ENCODE measurements around the gene COPB1.
"Not testable (repeated sequence)": the region's sequence is repeated elsewhere in the genome, so short reads cannot be mapped to it uniquely, and the experiment has no call there.

The COPB1 gene

DNA sequence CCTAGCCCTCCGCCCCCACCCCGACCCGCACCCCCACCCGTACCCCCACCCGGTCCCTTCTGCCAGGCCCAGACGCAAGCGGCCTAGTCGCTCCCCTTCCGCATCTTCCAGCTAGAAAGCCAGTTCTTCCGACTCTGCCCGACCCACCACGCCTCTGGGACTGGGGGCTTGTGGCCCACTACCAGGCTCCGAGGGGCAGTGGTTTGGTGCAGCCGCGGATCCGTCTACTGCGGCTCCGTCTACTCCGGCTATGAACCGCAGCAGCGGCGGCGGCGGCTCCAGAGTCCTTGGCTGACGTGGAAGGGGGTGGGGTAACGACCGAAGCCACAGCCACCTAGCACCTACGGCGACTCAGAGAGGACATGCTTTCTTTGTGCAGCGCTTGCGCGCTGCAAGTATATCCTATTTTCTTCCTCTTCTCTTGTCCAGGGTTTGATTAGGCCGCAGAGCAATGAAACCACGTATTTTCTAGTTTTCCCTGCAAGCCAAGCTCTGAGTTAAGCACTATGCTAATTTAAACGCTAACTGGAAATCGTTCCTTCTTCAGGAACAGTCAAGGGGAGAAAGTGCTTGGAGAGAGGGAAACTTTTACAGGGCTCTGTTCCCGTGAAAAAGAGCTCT is at the start of gene COPB1:
Gene COPB1 (minus strand): TSS at position 252 of the 621 bp plus-strand sequence. CDS start 883 bp downstream, outside the sequence.
- peaks cover 49% of the 10 kb centered on the region for H3K4me1 Mint-ChIP-seq
- ATAC-seq (replicated peaks; ENCODE audit: extremely low read depth, poor library complexity, severe bottlenecking) (peak; percentile 95), DNase-seq (ENCODE audit: low spot score in 2 of 2) (peak; percentile 85 to 90)
- H3K27me3 Mint-ChIP-seq: no peaks in the 10 kb centered on the region
- peak within 1 kb of the TSS; percentile 99 for H3K27ac Mint-ChIP-seq (ENCODE audit: low read depth)
- H3K4me3 Mint-ChIP-seq: peak within 1 kb of the TSS; percentile 95
- H3K36me3 Mint-ChIP-seq (ENCODE audit: insufficient read depth): peaks cover 57% of the 10 kb centered on the region
- H3K9me3 Mint-ChIP-seq: no peaks in the 10 kb centered on the region

DNA sequence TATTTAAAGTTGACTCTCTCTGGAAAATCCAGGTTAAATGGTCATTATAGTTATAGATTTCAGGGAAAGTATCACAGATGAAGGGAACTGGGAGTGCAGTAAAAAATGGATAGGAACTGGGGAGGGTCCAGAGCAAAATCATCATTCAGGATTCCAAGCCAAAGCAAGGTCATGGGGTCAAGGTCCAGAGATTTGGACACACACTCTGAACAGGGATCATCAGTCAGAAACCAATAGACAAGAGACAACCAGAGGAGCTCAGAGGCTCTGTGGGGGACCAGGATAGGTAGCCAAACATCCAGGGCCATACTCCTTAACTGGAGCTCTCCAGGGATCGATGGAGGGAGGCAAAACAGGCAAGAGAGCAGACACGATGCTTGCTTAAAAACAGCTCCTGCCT is 47.8 kb upstream of the COPB1 start:
- no peak overlapping the region for H3K27ac Mint-ChIP-seq (ENCODE audit: low read depth)

DNA sequence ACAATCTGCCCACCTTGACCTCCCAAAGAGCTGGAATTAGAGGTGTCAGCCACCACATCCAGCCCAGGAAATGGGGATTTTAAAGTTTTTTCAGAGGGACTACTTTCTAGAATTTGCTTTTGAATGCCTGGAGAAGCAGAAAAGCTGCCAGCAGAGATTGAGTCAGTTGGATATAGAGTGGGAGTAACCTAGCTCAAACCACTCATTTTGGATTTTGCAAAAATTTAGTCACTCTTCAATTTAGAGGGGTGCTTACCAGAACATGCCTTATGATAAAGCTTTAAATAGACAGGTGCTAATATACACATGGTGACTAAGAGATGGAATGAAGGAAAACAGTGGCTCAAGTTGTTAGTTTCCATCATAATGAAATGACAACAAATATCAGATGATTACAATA is 47.1 kb upstream of the COPB1 start:
- no peak overlapping the region for H3K27ac Mint-ChIP-seq (ENCODE audit: low read depth)
- ATAC-seq (replicated peaks; ENCODE audit: extremely low read depth, poor library complexity, severe bottlenecking) (no peak), DNase-seq (ENCODE audit: low spot score in 2 of 2) (no peak)
- H3K36me3 Mint-ChIP-seq (ENCODE audit: insufficient read depth): no peaks in the 10 kb centered on the region
- no peaks in the 10 kb centered on the region for H3K9me3 Mint-ChIP-seq
- no peak overlapping the region for H3K4me3 Mint-ChIP-seq
- peaks cover 19% of the 10 kb centered on the region for H3K4me1 Mint-ChIP-seq
- H3K27me3 Mint-ChIP-seq: no peaks in the 10 kb centered on the region

More for the DNA sequence above, 47.8 kb upstream of the COPB1 start:
- no peak for DNase-seq (ENCODE audit: low spot score in 2 of 2)
- Mint-ChIP-seq H3K4me1 (peaks cover 19% of the 10 kb centered on the region), H3K9me3 (no peaks in the 10 kb centered on the region), H3K4me3 (no peak overlapping the region), H3K36me3 (ENCODE audit: insufficient read depth) (no peaks in the 10 kb centered on the region), H3K27me3 (no peaks in the 10 kb centered on the region)
- ATAC-seq (replicated peaks; ENCODE audit: extremely low read depth, poor library complexity, severe bottlenecking): no peak

GRCh38 chr11:14544611-14545010 is 45.0 kb upstream of the COPB1 start:
- ATAC-seq (replicated peaks; ENCODE audit: extremely low read depth, poor library complexity, severe bottlenecking) (peak; percentile 58), DNase-seq (ENCODE audit: low spot score in 2 of 2) (no peak)
- H3K4me3 Mint-ChIP-seq: no peak overlapping the region

DNA sequence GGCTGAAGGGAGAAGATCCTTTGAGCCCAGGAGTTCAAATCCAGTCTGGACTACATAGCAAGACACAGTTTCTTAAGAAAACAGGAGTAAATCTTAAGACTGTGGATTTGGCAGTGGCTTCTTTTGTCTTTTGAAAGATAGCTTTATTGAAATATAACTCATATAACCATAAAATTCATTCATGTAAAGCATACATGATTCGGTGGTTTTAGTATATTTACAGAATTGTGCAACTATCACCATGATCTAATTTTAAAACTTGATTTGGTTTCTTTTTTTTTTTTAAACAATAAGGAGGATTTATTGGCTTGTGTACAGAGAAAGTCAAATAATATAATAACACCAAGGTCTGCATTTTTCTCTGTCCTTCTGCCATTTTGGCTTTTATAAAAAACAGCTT is 43.6 kb upstream of the COPB1 start:
- ATAC-seq (replicated peaks; ENCODE audit: extremely low read depth, poor library complexity, severe bottlenecking) (no peak), DNase-seq (ENCODE audit: low spot score in 2 of 2) (no peak)
- Mint-ChIP-seq H3K4me3 (no peak overlapping the region), H3K9me3 (no peaks in the 10 kb centered on the region), H3K27ac (ENCODE audit: low read depth) (no peak overlapping the region), H3K4me1 (peaks cover 25% of the 10 kb centered on the region), H3K27me3 (no peaks in the 10 kb centered on the region), H3K36me3 (ENCODE audit: insufficient read depth) (no peaks in the 10 kb centered on the region)

More at GRCh38 chr11:14544611-14545010, 45.0 kb upstream of the COPB1 start:
- Mint-ChIP-seq H3K4me1 (peaks cover 25% of the 10 kb centered on the region), H3K27ac (ENCODE audit: low read depth) (no peak overlapping the region), H3K27me3 (no peaks in the 10 kb centered on the region), H3K9me3 (no peaks in the 10 kb centered on the region), H3K36me3 (ENCODE audit: insufficient read depth) (no peaks in the 10 kb centered on the region)

DNA sequence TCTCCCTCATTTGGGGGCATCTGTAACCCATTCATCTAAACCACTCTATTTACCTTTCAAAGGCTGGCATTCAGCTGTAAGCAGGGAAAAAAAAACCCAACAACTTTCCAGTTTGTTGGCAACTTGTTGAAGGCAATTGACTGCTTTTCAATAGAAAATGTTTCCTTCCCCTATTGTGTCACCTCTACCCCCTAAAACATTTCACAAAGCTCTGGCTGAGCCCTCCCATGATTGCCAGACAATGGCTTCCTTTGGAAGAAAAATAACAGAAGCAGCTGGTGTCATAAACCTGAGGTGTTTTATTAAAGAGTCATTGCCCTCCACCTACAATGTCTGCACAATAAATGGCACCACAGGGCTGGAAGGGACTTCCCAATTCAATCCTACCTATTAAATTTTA is 42.7 kb upstream of the COPB1 start:
- no peaks in the 10 kb centered on the region for H3K27me3 Mint-ChIP-seq
- H3K27ac Mint-ChIP-seq (ENCODE audit: low read depth): no peak overlapping the region
- peaks cover 20% of the 10 kb centered on the region for H3K4me1 Mint-ChIP-seq
- DNase-seq (ENCODE audit: low spot score in 2 of 2) (no peak), ATAC-seq (replicated peaks; ENCODE audit: extremely low read depth, poor library complexity, severe bottlenecking) (no peak)
- H3K4me3 Mint-ChIP-seq: no peak overlapping the region
- no peaks in the 10 kb centered on the region for H3K36me3 Mint-ChIP-seq (ENCODE audit: insufficient read depth)
- H3K9me3 Mint-ChIP-seq: no peaks in the 10 kb centered on the region

GRCh38 chr11:14541192-14541947 is 41.8 kb upstream of the COPB1 start:
- no peak overlapping the region for H3K27ac Mint-ChIP-seq (ENCODE audit: low read depth)
- no peaks in the 10 kb centered on the region for H3K9me3 Mint-ChIP-seq
- H3K4me3 Mint-ChIP-seq: no peak overlapping the region
- no peak for ATAC-seq (replicated peaks; ENCODE audit: extremely low read depth, poor library complexity, severe bottlenecking)
- peaks cover 17% of the 10 kb centered on the region for H3K4me1 Mint-ChIP-seq
- H3K27me3 Mint-ChIP-seq: no peaks in the 10 kb centered on the region
- H3K36me3 Mint-ChIP-seq (ENCODE audit: insufficient read depth): peaks cover 1% of the 10 kb centered on the region
- no peak for DNase-seq (ENCODE audit: low spot score in 2 of 2)

DNA sequence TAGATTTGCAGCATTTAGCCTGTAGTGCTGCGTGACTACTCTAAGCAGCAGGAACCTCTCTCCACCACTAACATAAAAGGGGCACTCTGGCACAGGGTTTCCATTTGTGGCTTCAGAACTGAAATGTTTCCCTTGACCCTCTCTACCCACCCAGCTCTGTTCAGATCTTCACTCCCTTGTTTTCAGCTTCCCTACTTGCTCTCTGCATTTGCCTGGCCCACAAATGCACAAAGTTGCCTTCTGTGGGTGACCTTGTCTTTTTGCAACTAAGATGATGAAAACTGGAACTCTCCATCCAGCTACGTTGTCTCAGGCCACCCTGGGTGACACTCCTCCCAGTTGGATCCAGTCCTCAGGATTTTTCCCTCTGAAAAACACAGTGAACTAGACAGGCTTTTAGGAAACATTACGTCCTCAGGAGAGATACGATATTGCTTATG is 40.4 kb upstream of the COPB1 start:
- Mint-ChIP-seq H3K4me3 (no peak overlapping the region), H3K9me3 (no peaks in the 10 kb centered on the region), H3K27me3 (no peaks in the 10 kb centered on the region), H3K36me3 (ENCODE audit: insufficient read depth) (peaks cover 1% of the 10 kb centered on the region), H3K4me1 (peaks cover 11% of the 10 kb centered on the region), H3K27ac (ENCODE audit: low read depth) (peak overlapping the region; percentile 29)
- ATAC-seq (replicated peaks; ENCODE audit: extremely low read depth, poor library complexity, severe bottlenecking) (no peak), DNase-seq (ENCODE audit: low spot score in 2 of 2) (no peak)

DNA sequence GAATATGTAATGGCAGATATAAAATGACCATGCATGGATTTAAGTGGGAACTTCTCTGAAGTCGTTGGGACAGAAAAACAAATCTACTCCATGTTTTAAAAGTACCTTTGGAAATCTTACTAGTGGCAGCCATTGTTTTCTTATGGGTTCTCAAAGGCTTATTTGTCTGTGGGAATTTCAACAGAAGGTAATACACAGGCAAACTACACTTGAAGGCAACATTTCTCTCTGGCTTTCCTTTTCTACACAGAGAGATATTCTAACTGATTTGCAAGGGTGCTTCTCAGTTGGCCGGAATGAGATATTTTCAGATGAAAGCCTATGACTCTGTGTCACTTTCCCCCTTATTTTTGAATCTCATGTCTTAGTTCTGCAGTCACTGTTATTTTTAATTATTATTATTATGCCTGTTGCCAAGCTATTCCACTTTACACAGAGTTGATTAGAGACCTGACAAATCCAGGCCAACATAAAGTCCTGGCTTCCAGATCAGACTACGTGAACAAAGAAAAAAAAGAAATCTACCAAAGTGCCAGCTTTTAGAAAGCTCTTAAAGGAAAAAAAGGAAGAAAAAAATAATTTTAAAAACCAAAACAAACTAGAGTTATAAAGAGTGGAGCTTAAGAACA is 39.4 kb upstream of the COPB1 start:
- H3K27me3 Mint-ChIP-seq: no peaks in the 10 kb centered on the region
- ATAC-seq (replicated peaks; ENCODE audit: extremely low read depth, poor library complexity, severe bottlenecking) (no peak), DNase-seq (ENCODE audit: low spot score in 2 of 2) (no peak)
- H3K4me3 Mint-ChIP-seq: no peak overlapping the region
- no peaks in the 10 kb centered on the region for H3K9me3 Mint-ChIP-seq
- no peak overlapping the region for H3K27ac Mint-ChIP-seq (ENCODE audit: low read depth)
- peaks cover 1% of the 10 kb centered on the region for H3K36me3 Mint-ChIP-seq (ENCODE audit: insufficient read depth)
- peaks cover 5% of the 10 kb centered on the region for H3K4me1 Mint-ChIP-seq

DNA sequence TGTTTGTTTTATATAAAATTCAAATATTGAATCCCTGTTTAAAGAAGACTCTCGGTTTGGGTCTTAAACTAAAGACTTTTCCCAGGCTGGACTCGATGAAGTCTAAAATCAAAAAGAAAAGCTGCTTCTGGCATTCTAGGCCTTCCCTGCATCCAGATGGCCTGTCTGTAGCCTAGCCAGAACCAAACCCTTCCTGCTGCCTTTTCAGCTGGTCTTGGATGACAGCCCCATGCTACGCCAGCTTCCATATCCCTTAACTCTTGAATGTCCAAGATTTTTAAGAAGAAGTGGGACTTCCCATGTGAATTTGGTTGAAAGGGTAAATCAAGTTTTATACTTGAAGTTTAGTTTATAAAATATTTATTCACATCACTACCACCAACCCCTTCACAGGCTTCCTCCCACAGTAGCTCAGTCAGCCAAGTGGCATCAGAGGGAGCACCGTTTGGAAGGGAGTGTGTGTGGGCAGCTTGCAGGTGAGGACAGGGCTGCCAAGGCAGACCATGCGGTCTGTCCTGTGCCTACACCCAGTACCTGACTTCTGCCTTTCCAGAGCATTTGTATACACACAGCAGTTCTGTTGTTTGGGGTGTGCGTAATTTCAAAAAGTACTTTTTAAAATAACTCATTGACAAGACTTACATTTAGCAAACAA is 38.8 kb upstream of the COPB1 start:
- H3K27ac Mint-ChIP-seq (ENCODE audit: low read depth): no peak overlapping the region
- H3K9me3 Mint-ChIP-seq: no peaks in the 10 kb centered on the region
- peaks cover 1% of the 10 kb centered on the region for H3K36me3 Mint-ChIP-seq (ENCODE audit: insufficient read depth)
- no peaks in the 10 kb centered on the region for H3K27me3 Mint-ChIP-seq
- peaks cover 5% of the 10 kb centered on the region for H3K4me1 Mint-ChIP-seq
- H3K4me3 Mint-ChIP-seq: no peak overlapping the region
- no peak for DNase-seq (ENCODE audit: low spot score in 2 of 2)
- no peak for ATAC-seq (replicated peaks; ENCODE audit: extremely low read depth, poor library complexity, severe bottlenecking)

GRCh38 chr11:14537134-14537599 is 37.6 kb upstream of the COPB1 start:
- ATAC-seq (replicated peaks; ENCODE audit: extremely low read depth, poor library complexity, severe bottlenecking): peak; percentile 90
- Mint-ChIP-seq H3K4me1 (peaks cover 5% of the 10 kb centered on the region), H3K4me3 (no peak overlapping the region), H3K9me3 (no peaks in the 10 kb centered on the region), H3K27ac (ENCODE audit: low read depth) (no peak overlapping the region), H3K36me3 (ENCODE audit: insufficient read depth) (peaks cover 4% of the 10 kb centered on the region), H3K27me3 (no peaks in the 10 kb centered on the region)
- peak; percentile 30 to 36 for DNase-seq (ENCODE audit: low spot score in 2 of 2)

- H3K9me3 Mint-ChIP-seq; H3K27me3 Mint-ChIP-seq; DNase-seq (ENCODE audit: low spot score in 2 of 2); H3K36me3 Mint-ChIP-seq (ENCODE audit: insufficient read depth); H3K4me1 Mint-ChIP-seq; H3K27ac Mint-ChIP-seq (ENCODE audit: low read depth); ATAC-seq (replicated peaks; ENCODE audit: extremely low read depth, poor library complexity, severe bottlenecking); H3K4me3 Mint-ChIP-seq: not testable (repeated sequence)
These were observed 35.6 kb upstream of the COPB1 start for GRCh38 chr11:14535166-14535565.

Data from central memory CD8-positive, alpha-beta T cell (primary cell).